ENCODE results near the gene MLEC. TPM values are rescaled to one million over a fixed set of nuclear protein-coding genes. Genes with fewer than 3 reads are reported as not detected.

The MLEC gene
- total and polyA plus RNA-seq, 2 experiments from 2014 or later, result 79.4 to 119 TPM

DNA sequence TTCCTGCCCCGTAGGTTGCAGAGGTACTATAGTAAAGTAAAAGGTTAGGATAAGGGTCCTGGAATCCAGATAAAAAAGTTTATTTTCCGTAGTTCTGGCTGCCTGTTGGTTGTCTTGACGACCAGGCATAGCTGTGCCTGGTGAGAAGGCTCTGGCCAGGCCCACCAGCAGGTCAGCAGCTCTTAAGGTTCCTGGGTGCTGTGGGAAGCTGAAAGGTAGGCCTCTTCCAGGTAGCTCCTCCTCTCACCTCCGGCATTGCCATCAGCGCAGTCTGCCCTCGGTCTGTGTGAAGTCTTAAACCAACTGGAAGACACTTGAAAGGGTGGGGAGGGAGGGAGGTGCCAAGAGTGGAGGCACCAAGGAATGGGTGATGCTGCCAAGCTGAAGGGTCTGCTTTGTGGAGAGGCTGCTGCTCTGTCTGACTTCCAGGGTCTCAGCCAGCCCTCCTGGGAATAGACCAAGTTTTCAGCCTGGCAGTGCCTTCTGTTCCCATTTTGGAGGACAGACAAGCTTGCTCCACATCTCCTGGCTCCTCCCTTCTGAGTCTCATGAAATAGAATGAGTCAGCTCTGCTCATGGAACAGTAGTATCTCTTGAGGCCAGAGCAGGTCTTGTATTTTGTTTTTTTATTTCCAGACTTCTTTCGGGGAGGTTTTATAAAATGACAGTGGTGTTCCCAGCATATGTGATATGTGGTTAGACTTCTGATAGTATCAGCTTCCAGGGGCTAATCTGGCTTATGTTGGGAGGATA, 33.5 kb downstream of the MLEC start:
- peak; percentile 93 for DNase-seq
- H3K36me3 ChIP-seq (ENCODE audit: low read depth), result peaks cover 26% of the 10 kb centered on the region
- peak overlapping the region; percentile 27 for H3K27ac ChIP-seq
- H2AFZ ChIP-seq, result no peak overlapping the region
- no peak overlapping the region for H3K4me3 ChIP-seq
- in situ Hi-C loops (cut with MboI), result no loop called here
- peaks cover 4% of the 10 kb centered on the region; the same call in 1 of the 2 replicates for H3K4me1 ChIP-seq (ENCODE audit: insufficient read depth)
- TF ChIP-seq EZH2 (IDR thresholded peaks at IDR 0.05; ENCODE audit: insufficient read depth, poor library complexity, severe bottlenecking), result no peak
- no peak for TF ChIP-seq EZH2phosphoT487 (IDR thresholded peaks at IDR 0.05; ENCODE audit: insufficient read depth, low read depth)
- peaks cover 8% of the 10 kb centered on the region for H3F3A ChIP-seq (ENCODE audit: insufficient read depth)
- 63 to 66% methylated on average over 7 of the region's 7 CpGs for WGBS, 2 experiments (ENCODE audit: low coverage in 1 of 2, low lambda C conversion rate in 2 of 2, missing lambda C conversion rate in 2 of 2)
- no peaks in the 10 kb centered on the region for H4K20me1 ChIP-seq (ENCODE audit: insufficient read depth)
- 0 out of 2 replicates have a peak, but pooled peaks cover 8% of the 10 kb centered on the region for H3K79me2 ChIP-seq (ENCODE audit: insufficient read depth)
- no peaks in the 10 kb centered on the region for H3K9me2 ChIP-seq (ENCODE audit: insufficient read depth)
- H3K4me2 ChIP-seq (ENCODE audit: unreplicated experiment), result peak overlapping the region; percentile 14
- H3K9ac ChIP-seq, result 0 out of 2 replicates have a peak overlapping the region, but pooled peaks have one; percentile 8
- H3K27me3 ChIP-seq (replicated peaks; ENCODE audit: insufficient read depth), result no peaks in the 10 kb centered on the region
- H3K9me3 ChIP-seq (ENCODE audit: low read depth), result no peaks in the 10 kb centered on the region

DNA sequence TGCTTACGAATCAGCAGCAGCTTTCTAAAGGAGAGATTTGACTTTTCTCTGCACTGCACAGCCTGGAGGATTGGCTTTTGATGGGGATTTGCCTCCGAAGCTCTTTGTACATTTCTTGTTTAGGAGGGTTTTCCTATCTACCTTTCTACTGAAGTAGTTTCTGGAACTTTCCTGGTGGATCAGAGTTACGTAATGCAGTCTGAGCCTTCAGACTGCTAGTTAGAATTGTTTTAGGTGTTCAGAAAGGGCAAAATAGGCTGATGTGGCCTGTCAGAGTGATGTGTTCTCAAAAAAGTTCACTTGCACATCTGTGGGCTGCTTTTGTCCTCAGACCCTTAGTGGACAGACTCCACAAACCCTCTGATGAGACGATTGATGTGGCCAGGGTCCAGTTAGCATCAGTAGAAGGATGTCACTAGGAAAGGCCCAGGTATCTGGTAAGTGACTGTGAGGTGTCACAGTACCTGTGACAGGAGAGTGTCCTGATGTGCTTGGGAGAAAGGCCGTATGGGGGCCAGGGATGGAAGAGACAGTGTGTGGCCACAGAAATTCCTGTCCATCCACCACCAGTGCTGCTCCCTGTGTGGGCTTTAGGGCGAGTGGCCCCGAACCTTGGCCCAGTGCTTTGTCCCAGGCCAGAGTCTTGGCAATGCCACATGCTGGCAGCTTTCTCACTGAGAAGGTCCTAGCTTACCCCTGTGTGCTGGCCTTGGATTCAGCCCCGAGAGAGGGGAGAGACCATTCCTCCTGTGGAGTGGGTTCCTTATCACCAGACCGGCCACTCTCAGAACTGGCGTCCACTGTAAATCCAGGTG, 34.2 kb downstream of the MLEC start:
- Histone ChIP-seq H3K4me1 (ENCODE audit: insufficient read depth) (peaks cover 4% of the 10 kb centered on the region; the same call in 1 of the 2 replicates), H3K27ac (peak overlapping the region; percentile 26), H4K20me1 (ENCODE audit: insufficient read depth) (no peaks in the 10 kb centered on the region), H3K9ac (0 out of 2 replicates have a peak overlapping the region, but pooled peaks have one; percentile 8), H3K27me3 (replicated peaks; ENCODE audit: insufficient read depth) (no peaks in the 10 kb centered on the region), H3K4me3 (no peak overlapping the region), H3K79me2 (ENCODE audit: insufficient read depth) (0 out of 2 replicates have a peak, but pooled peaks cover 1% of the 10 kb centered on the region), H2AFZ (no peak overlapping the region), H3K4me2 (ENCODE audit: unreplicated experiment) (peak overlapping the region; percentile 14), H3K9me2 (ENCODE audit: insufficient read depth) (no peaks in the 10 kb centered on the region), H3F3A (ENCODE audit: insufficient read depth) (peaks cover 8% of the 10 kb centered on the region), H3K36me3 (ENCODE audit: low read depth) (peaks cover 26% of the 10 kb centered on the region), H3K9me3 (ENCODE audit: low read depth) (no peaks in the 10 kb centered on the region)
- TF ChIP-seq EZH2 (IDR thresholded peaks at IDR 0.05; ENCODE audit: insufficient read depth, poor library complexity, severe bottlenecking) (no peak), EZH2phosphoT487 (IDR thresholded peaks at IDR 0.05; ENCODE audit: insufficient read depth, low read depth) (no peak)
- 73 to 75% methylated on average over 10 of the region's 10 CpGs for WGBS, 2 experiments (ENCODE audit: low coverage in 1 of 2, low lambda C conversion rate in 2 of 2, missing lambda C conversion rate in 2 of 2)
- no peak for DNase-seq
- in situ Hi-C loops (cut with MboI), result no loop called here

DNA sequence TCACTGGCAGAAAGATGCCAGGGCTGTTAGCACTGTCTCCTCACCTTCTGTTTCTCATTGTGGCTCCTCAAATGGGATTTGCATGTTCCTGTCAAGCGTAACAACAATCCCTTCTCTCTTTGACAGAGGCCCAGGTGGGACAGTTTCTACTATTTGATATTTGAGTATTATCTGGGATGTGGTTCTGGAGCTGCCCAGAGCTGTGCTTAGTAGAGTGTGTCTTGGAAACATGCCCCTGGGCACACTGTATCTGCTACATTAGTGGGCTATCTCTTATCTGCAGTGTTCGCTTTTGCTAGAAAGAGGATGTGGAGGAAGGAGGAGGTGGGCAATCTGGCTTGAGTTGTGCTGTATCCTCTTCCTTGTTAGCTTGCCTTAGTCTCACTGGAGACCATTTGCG, 34.9 kb downstream of the MLEC start:
- Histone ChIP-seq H3K4me2 (ENCODE audit: unreplicated experiment) (no peak overlapping the region), H3K36me3 (ENCODE audit: low read depth) (peaks cover 26% of the 10 kb centered on the region), H4K20me1 (ENCODE audit: insufficient read depth) (no peaks in the 10 kb centered on the region), H3K9me2 (ENCODE audit: insufficient read depth) (no peaks in the 10 kb centered on the region), H2AFZ (no peak overlapping the region), H3K4me3 (no peak overlapping the region), H3K4me1 (ENCODE audit: insufficient read depth) (peaks cover 4% of the 10 kb centered on the region; the same call in 1 of the 2 replicates), H3K9ac (no peak overlapping the region), H3K79me2 (ENCODE audit: insufficient read depth) (no peaks in the 10 kb centered on the region), H3F3A (ENCODE audit: insufficient read depth) (peaks cover 8% of the 10 kb centered on the region), H3K9me3 (ENCODE audit: low read depth) (no peaks in the 10 kb centered on the region), H3K27me3 (replicated peaks; ENCODE audit: insufficient read depth) (no peaks in the 10 kb centered on the region), H3K27ac (no peak overlapping the region)
- in situ Hi-C loops (cut with MboI), result no loop called here
- DNase-seq, result no peak
- WGBS, 2 experiments (ENCODE audit: low coverage in 1 of 2, low lambda C conversion rate in 2 of 2, missing lambda C conversion rate in 2 of 2), result 100% methylated on average over 3 of the region's 3 CpGs
- TF ChIP-seq EZH2phosphoT487 (IDR thresholded peaks at IDR 0.05; ENCODE audit: insufficient read depth, low read depth), result no peak
- TF ChIP-seq EZH2 (IDR thresholded peaks at IDR 0.05; ENCODE audit: insufficient read depth, poor library complexity, severe bottlenecking), result no peak

DNA sequence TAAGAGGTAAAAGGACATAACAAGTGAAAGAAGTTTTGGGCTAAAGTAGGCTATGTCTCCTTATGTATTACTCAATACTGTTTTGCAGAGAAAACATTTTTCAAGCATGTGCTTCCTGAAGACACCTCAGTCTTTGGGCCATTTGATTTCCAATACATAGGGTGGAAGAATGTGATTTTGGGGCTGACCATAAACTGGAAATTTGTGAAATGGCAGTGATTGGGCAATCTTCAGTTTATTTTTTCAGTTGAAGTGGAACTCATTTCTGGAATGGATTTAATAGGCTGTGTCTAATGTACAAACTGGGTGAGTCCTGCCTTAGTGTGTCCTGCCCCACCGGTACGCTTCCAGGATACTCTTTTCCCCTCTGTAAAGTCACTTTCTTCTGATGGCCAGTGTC, 35.8 kb downstream of the MLEC start:
- peaks cover 8% of the 10 kb centered on the region for H3F3A ChIP-seq (ENCODE audit: insufficient read depth)
- no peaks in the 10 kb centered on the region for H3K79me2 ChIP-seq (ENCODE audit: insufficient read depth)
- H3K36me3 ChIP-seq (ENCODE audit: low read depth), result peaks cover 25% of the 10 kb centered on the region
- H2AFZ ChIP-seq, result no peak overlapping the region
- DNase-seq, result no peak
- no peak overlapping the region for H3K4me3 ChIP-seq
- no peaks in the 10 kb centered on the region for H3K9me3 ChIP-seq (ENCODE audit: low read depth)
- WGBS, 2 experiments (ENCODE audit: low coverage in 1 of 2, low lambda C conversion rate in 2 of 2, missing lambda C conversion rate in 2 of 2), result 94 to 97% methylated on average over 2 of the region's 2 CpGs
- no peak for TF ChIP-seq EZH2 (IDR thresholded peaks at IDR 0.05; ENCODE audit: insufficient read depth, poor library complexity, severe bottlenecking)
- in situ Hi-C loops (cut with MboI), result no loop called here
- H3K4me1 ChIP-seq (ENCODE audit: insufficient read depth), result peaks cover 4% of the 10 kb centered on the region; the same call in 1 of the 2 replicates
- H3K27ac ChIP-seq, result no peak overlapping the region
- H4K20me1 ChIP-seq (ENCODE audit: insufficient read depth), result no peaks in the 10 kb centered on the region
- no peak overlapping the region for H3K4me2 ChIP-seq (ENCODE audit: unreplicated experiment)
- no peak overlapping the region for H3K9ac ChIP-seq
- H3K27me3 ChIP-seq (replicated peaks; ENCODE audit: insufficient read depth), result no peaks in the 10 kb centered on the region
- no peaks in the 10 kb centered on the region for H3K9me2 ChIP-seq (ENCODE audit: insufficient read depth)
